ENCODE measurements around the gene EID2B. TPM values are rescaled to one million over a fixed set of nuclear protein-coding genes. Genes with fewer than 3 reads are reported as not detected.

EID2B gene
- total and polyA plus RNA-seq, 2 of the 8 experiments (the other 6 are each of a cell fraction or from before 2014, with no cell fraction given), result 2.1 to 2.4 TPM

- POLR2A ChIA-PET (ENCODE audit: partially characterized antibody), result interaction anchor here (0.6 to 1.2 kb wide), 11 partner anchors 10 to 112 kb away, joined by 3 to 7 read pairs (median 3); partner anchors contain the start of genes PAF1 and TIMM50
- TF ChIP-seq SIRT6 (IDR thresholded peaks at IDR 0.05; ENCODE audit: low read length) (no peak), CBX5 (IDR thresholded peaks at IDR 0.05; ENCODE audit: low read depth, low read length) (no peak), SUZ12 (IDR thresholded peaks at IDR 0.05; ENCODE audit: low read length) (no peak), GABPA (IDR thresholded peaks at IDR 0.05; ENCODE audit: borderline replicate concordance, insufficient read depth, low read length) (0 out of 2 replicates have a peak, but pooled peaks have one; percentile 76), POLR2A (IDR thresholded peaks at IDR 0.05; ENCODE audit: control extremely low read depth in 1 of 2, low read depth in 2 of 2, low read length in 2 of 2) (no peak), CBX8 (IDR thresholded peaks at IDR 0.05; ENCODE audit: borderline replicate concordance, low read depth, low read length) (no peak), CREB1 (IDR thresholded peaks at IDR 0.05) (no peak), SIN3A (conservative IDR thresholded peaks at IDR 0.05 in 1 of 2, IDR thresholded peaks at IDR 0.05 in 1 of 2; ENCODE audit: low read depth in 1 of 2, low read length in 2 of 2) (peak in 1 of 2 experiments; percentile 57; a peak in 1 of 4 replicates), TEAD4 (IDR thresholded peaks at IDR 0.05; ENCODE audit: low read depth, low read length) (peak; percentile 45; the same call in 1 of the 2 replicates)
Observed at GRCh38 chr19:39502640-39503417, 29.8 kb downstream of the EID2B start.

More at GRCh38 chr19:39502640-39503417, 29.8 kb downstream of the EID2B start:
- no peak overlapping the region for H2AFZ ChIP-seq (ENCODE audit: low read length)
- H2AK5ac ChIP-seq (ENCODE audit: low read depth, low read length), result no peak overlapping the region
- peaks cover 3 to 10% (median 5%) of the 10 kb centered on the region in 4 experiments; a peak in 5 of 7 replicates for H3K4me1 ChIP-seq (replicated peaks in 1 of 4; ENCODE audit: control insufficient read depth in 3 of 4, insufficient read depth in 4 of 4, low read length in 3 of 4)
- H3K4me3 ChIP-seq (ENCODE audit: extremely low read depth in 1 of 4, insufficient read depth in 2 of 4, low read depth in 3 of 4, low read length in 4 of 4), result peak overlapping the region in 1 of 4 experiments; percentile 37; a peak in 1 of 8 replicates
- peaks cover 6 to 8% of the 10 kb centered on the region in 2 experiments; a peak in 3 of 4 replicates for H3K9me3 ChIP-seq (ENCODE audit: insufficient read depth in 2 of 2, low read depth in 1 of 2, low read length in 1 of 2)
- no peak overlapping the region for H3K27ac ChIP-seq (ENCODE audit: low read depth, low read length)
- H4K91ac ChIP-seq (replicated peaks; ENCODE audit: insufficient read length, low read length), result no peak overlapping the region
- no peak overlapping the region for H3K56ac ChIP-seq (replicated peaks; ENCODE audit: insufficient read length, low read depth, low read length)
- no peak overlapping the region for H2BK20ac ChIP-seq (ENCODE audit: low read length)
- CTCF ChIA-PET (ENCODE audit: partially characterized antibody), result interaction anchor here (0.7 to 1.8 kb wide), 18 partner anchors 9 to 105 kb away, joined by 3 to 23 read pairs (median 3); partner anchors contain the start of gene SELENOV
- H2BK15ac ChIP-seq (ENCODE audit: low read length), result peak overlapping the region; percentile 29; the same call in 1 of the 2 replicates
- H2BK5ac ChIP-seq (ENCODE audit: low read depth, low read length), result no peak overlapping the region
- peaks cover 22% of the 10 kb centered on the region for H3K23me2 ChIP-seq (ENCODE audit: low read depth, low read length)
- H3K4ac ChIP-seq (replicated peaks; ENCODE audit: insufficient read length, low read depth, low read length), result no peak overlapping the region
- WGBS, 2 experiments (ENCODE audit: extremely low coverage in 1 of 2, insufficient coverage in 1 of 2, insufficient read length in 1 of 2, insufficient replicate concordance in 2 of 2, low coverage in 1 of 2, low lambda C conversion rate in 2 of 2, missing lambda C conversion rate in 1 of 2), result 26% methylated on average over 44 of the region's 69 CpGs; no CpG with 5 or more reads in 1 of the 2 experiments
- H3K4me2 ChIP-seq (ENCODE audit: insufficient read depth in 1 of 2, low read depth in 2 of 2, low read length in 2 of 2), result peak overlapping the region in 1 of 2 experiments; percentile 52; a peak in 2 of 4 replicates
- H4K8ac ChIP-seq (ENCODE audit: extremely low read depth, insufficient read depth, low read length), result peak overlapping the region; percentile 88
- no peaks in the 10 kb centered on the region for H3K79me1 ChIP-seq (ENCODE audit: low read depth, low read length)
- H3K36me3 ChIP-seq (ENCODE audit: control insufficient read depth in 2 of 4, insufficient read depth in 4 of 4, low read length in 3 of 4), result no peaks in the 10 kb centered on the region
- H3K14ac ChIP-seq (ENCODE audit: insufficient read length), result no peak overlapping the region
- no peaks in the 10 kb centered on the region for H3K79me2 ChIP-seq (ENCODE audit: control insufficient read depth in 1 of 2, insufficient read depth in 2 of 2, low read length in 2 of 2)
- H4K5ac ChIP-seq (ENCODE audit: insufficient read length, low read depth, low read length), result no peak overlapping the region
- no peak for FAIRE-seq
- peak in 1 of 2 experiments; percentile 93 for DNase-seq (ENCODE audit: low read depth in 1 of 2, low spot score in 2 of 2)
- H3K23ac ChIP-seq (ENCODE audit: insufficient read length), result no peak overlapping the region
- peaks cover 0 to 3% of the 10 kb centered on the region in 2 experiments for H4K20me1 ChIP-seq (replicated peaks in 1 of 2; ENCODE audit: control insufficient read depth in 1 of 2, insufficient read depth in 2 of 2, low read length in 2 of 2)
- H3K18ac ChIP-seq (ENCODE audit: extremely low read depth, low read length), result peak overlapping the region; percentile 48; the same call in 1 of the 2 replicates
- no peak overlapping the region for H2BK120ac ChIP-seq (replicated peaks; ENCODE audit: low read depth, low read length)
- H3K9ac ChIP-seq (replicated peaks in 1 of 4; ENCODE audit: extremely low read depth in 1 of 4, low read depth in 3 of 4, low read length in 3 of 4), result no peak overlapping the region
- peaks cover 36 to 95% (median 85%) of the 10 kb centered on the region in 4 experiments for H3K27me3 ChIP-seq (replicated peaks in 1 of 4; ENCODE audit: control insufficient read depth in 3 of 4, extremely low read depth in 1 of 4, insufficient read depth in 3 of 4, low read length in 3 of 4)
- no peak overlapping the region for H2BK12ac ChIP-seq (ENCODE audit: low read depth, low read length)
